HUES48 (cell line): ENCODE data around the gene B3GAT1.

Source experiments
- H3K27ac ChIP-seq: one replicate; pipeline ENCODE4 v1.7.0; 2013; ENCODE audit warnings: low read depth, low read length, inconsistent platforms
- H3K27me3 ChIP-seq: 2 replicates; pipeline ENCODE4 v1.6.1; 2013; ENCODE audit warnings: mild to moderate bottlenecking, low read length; ENCODE audit not compliant: control insufficient read depth, insufficient read depth
- H3K36me3 ChIP-seq: 2 replicates; pipeline ENCODE4 v1.6.1; 2013; ENCODE audit warnings: low read length; ENCODE audit not compliant: control insufficient read depth, insufficient read depth
- H3K4me1 ChIP-seq: 2 replicates; pipeline ENCODE4 v1.6.1; 2013; ENCODE audit warnings: mild to moderate bottlenecking, low read length; ENCODE audit not compliant: control insufficient read depth, insufficient read depth
- H3K4me3 ChIP-seq: 2 replicates; pipeline ENCODE4 v1.5.1; 2013; ENCODE audit warnings: mild to moderate bottlenecking, low read depth, low read length
- H3K9ac ChIP-seq: 2 replicates; pipeline ENCODE4 v1.6.1; 2013; ENCODE audit warnings: mild to moderate bottlenecking, low read depth, low read length, moderate library complexity
- H3K9me3 ChIP-seq: 2 replicates; pipeline ENCODE4 v1.6.1; 2013; ENCODE audit warnings: low read length; ENCODE audit not compliant: control insufficient read depth, insufficient read depth

The B3GAT1 gene

GRCh38 chr11:134388590-134388989 lies 23.5 kb downstream of the B3GAT1 start:
- peaks cover 14% of the 10 kb centered on the region for H3K36me3 ChIP-seq
- no peaks in the 10 kb centered on the region for H3K9me3 ChIP-seq
- H3K27ac ChIP-seq: no peak overlapping the region
- no peaks in the 10 kb centered on the region for H3K27me3 ChIP-seq
- H3K9ac ChIP-seq: no peak overlapping the region
- H3K4me1 ChIP-seq: no peaks in the 10 kb centered on the region
- H3K4me3 ChIP-seq: no peak overlapping the region

GRCh38 chr11:134387501-134387900 lies 24.5 kb downstream of the B3GAT1 start:
- H3K9ac ChIP-seq: no peak overlapping the region
- H3K27ac ChIP-seq: no peak overlapping the region
- no peak overlapping the region for H3K4me3 ChIP-seq
- no peaks in the 10 kb centered on the region for H3K9me3 ChIP-seq
- H3K4me1 ChIP-seq: no peaks in the 10 kb centered on the region
- H3K27me3 ChIP-seq: no peaks in the 10 kb centered on the region
- peaks cover 9% of the 10 kb centered on the region for H3K36me3 ChIP-seq

GRCh38 chr11:134386945-134387344 lies 25.1 kb downstream of the B3GAT1 start:
- H3K27me3 ChIP-seq: no peaks in the 10 kb centered on the region
- peaks cover 15% of the 10 kb centered on the region for H3K36me3 ChIP-seq

GRCh38 chr11:134385774-134386565 lies 26.1 kb downstream of the B3GAT1 start:
- Histone ChIP-seq H3K36me3 (peaks cover 24% of the 10 kb centered on the region), H3K27ac (no peak overlapping the region), H3K27me3 (no peaks in the 10 kb centered on the region), H3K4me3 (no peak overlapping the region), H3K9ac (no peak overlapping the region), H3K9me3 (no peaks in the 10 kb centered on the region), H3K4me1 (no peaks in the 10 kb centered on the region)

More at GRCh38 chr11:134386945-134387344, 25.1 kb downstream of the B3GAT1 start:
- H3K27ac ChIP-seq: no peak overlapping the region
- no peak overlapping the region for H3K9ac ChIP-seq
- no peaks in the 10 kb centered on the region for H3K9me3 ChIP-seq
- H3K4me3 ChIP-seq: no peak overlapping the region
- no peaks in the 10 kb centered on the region for H3K4me1 ChIP-seq

GRCh38 chr11:134385171-134385570 lies 26.9 kb downstream of the B3GAT1 start:
- H3K9ac ChIP-seq: no peak overlapping the region
- peaks cover 27% of the 10 kb centered on the region for H3K36me3 ChIP-seq
- no peaks in the 10 kb centered on the region for H3K27me3 ChIP-seq
- H3K9me3 ChIP-seq: no peaks in the 10 kb centered on the region
- no peak overlapping the region for H3K27ac ChIP-seq
- no peaks in the 10 kb centered on the region for H3K4me1 ChIP-seq
- H3K4me3 ChIP-seq: no peak overlapping the region

GRCh38 chr11:134384406-134384805 lies 27.6 kb downstream of the B3GAT1 start:
- H3K36me3 ChIP-seq: peaks cover 31% of the 10 kb centered on the region
- no peaks in the 10 kb centered on the region for H3K4me1 ChIP-seq
- no peak overlapping the region for H3K4me3 ChIP-seq
- H3K27me3 ChIP-seq: no peaks in the 10 kb centered on the region
- H3K9me3 ChIP-seq: no peaks in the 10 kb centered on the region
- H3K27ac ChIP-seq: no peak overlapping the region
- no peak overlapping the region for H3K9ac ChIP-seq

GRCh38 chr11:134383576-134384221 lies 28.3 kb downstream of the B3GAT1 start:
- H3K27me3 ChIP-seq: no peaks in the 10 kb centered on the region
- no peak overlapping the region for H3K4me3 ChIP-seq
- no peak overlapping the region for H3K27ac ChIP-seq
- no peaks in the 10 kb centered on the region for H3K9me3 ChIP-seq
- peaks cover 31% of the 10 kb centered on the region for H3K36me3 ChIP-seq
- no peak overlapping the region for H3K9ac ChIP-seq
- H3K4me1 ChIP-seq: no peaks in the 10 kb centered on the region

GRCh38 chr11:134382830-134383229 lies 29.2 kb downstream of the B3GAT1 start:
- no peaks in the 10 kb centered on the region for H3K9me3 ChIP-seq
- H3K27me3 ChIP-seq: no peaks in the 10 kb centered on the region
- no peak overlapping the region for H3K27ac ChIP-seq
- H3K4me3 ChIP-seq: no peak overlapping the region
- no peaks in the 10 kb centered on the region for H3K4me1 ChIP-seq
- H3K9ac ChIP-seq: no peak overlapping the region
- H3K36me3 ChIP-seq: peaks cover 31% of the 10 kb centered on the region

- no peaks in the 10 kb centered on the region for H3K27me3 ChIP-seq
- no peak overlapping the region for H3K4me3 ChIP-seq
- H3K9ac ChIP-seq: no peak overlapping the region
- H3K27ac ChIP-seq: no peak overlapping the region
- peaks cover 26% of the 10 kb centered on the region for H3K36me3 ChIP-seq
- H3K9me3 ChIP-seq: no peaks in the 10 kb centered on the region
- no peaks in the 10 kb centered on the region for H3K4me1 ChIP-seq
Observed at GRCh38 chr11:134382257-134382656, 29.8 kb downstream of the B3GAT1 start.

- Histone ChIP-seq H3K9ac (no peak overlapping the region), H3K4me1 (peaks cover 11% of the 10 kb centered on the region), H3K4me3 (no peak overlapping the region), H3K9me3 (no peaks in the 10 kb centered on the region), H3K36me3 (peaks cover 26% of the 10 kb centered on the region), H3K27me3 (no peaks in the 10 kb centered on the region), H3K27ac (no peak overlapping the region)
Observed at GRCh38 chr11:134380785-134381184, 31.3 kb downstream of the B3GAT1 start.

- Histone ChIP-seq H3K9me3 (no peaks in the 10 kb centered on the region), H3K9ac (no peak overlapping the region), H3K36me3 (peaks cover 26% of the 10 kb centered on the region), H3K4me1 (peaks cover 11% of the 10 kb centered on the region), H3K27ac (no peak overlapping the region), H3K4me3 (no peak overlapping the region), H3K27me3 (no peaks in the 10 kb centered on the region)
Observed at GRCh38 chr11:134380229-134380628, 31.8 kb downstream of the B3GAT1 start.
